Measurements from ENCODE around the gene RPS4Y2.

The RPS4Y2 gene

GRCh38 chrY:20755808-20756207 is at the start of gene RPS4Y2:
Gene RPS4Y2 (plus strand): TSS chrY:20756108. CDS start chrY:20756164, 56 bp downstream.
- no peak for DNase-seq (ENCODE audit: low read depth in 2 of 2)

GRCh38 chrY:20714391-20714790 is 41.5 kb upstream of the RPS4Y2 start:
- no peak for DNase-seq (ENCODE audit: low read depth in 2 of 2)

DNA sequence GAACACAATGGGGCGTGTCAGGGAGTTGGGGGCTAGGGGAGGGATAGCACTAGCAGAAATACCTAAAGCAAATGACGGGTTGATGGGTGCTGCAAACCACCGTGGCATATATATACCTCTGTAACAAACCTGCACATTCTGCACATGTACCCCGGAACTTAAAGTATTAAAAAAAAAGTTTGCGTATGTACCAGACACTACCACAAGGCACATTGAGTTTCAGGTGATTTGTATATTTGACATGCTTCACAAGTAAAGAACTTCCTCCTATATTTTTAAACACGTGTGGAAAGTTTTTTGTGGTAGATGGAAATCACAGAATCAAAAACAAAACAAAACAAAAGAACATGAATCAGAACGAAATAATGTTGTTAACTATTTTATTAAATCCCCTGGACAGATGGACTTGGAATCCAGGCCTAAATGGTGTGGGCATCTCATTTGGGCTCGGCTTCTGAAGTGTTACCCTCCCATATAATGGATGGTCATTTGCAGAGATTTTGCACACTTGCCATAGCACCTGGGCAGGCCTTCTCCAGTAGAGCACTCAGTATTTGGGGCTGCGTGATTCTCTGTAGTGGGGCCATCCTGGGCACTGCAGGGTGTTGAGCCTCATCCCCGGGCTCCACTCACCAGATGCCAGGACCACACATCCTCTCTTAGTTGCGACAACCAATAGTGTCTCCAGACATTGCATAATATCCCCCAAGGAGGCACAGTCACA is 29.6 kb upstream of the RPS4Y2 start:
- DNase-seq (ENCODE audit: low read depth in 2 of 2), result no peak

DNA sequence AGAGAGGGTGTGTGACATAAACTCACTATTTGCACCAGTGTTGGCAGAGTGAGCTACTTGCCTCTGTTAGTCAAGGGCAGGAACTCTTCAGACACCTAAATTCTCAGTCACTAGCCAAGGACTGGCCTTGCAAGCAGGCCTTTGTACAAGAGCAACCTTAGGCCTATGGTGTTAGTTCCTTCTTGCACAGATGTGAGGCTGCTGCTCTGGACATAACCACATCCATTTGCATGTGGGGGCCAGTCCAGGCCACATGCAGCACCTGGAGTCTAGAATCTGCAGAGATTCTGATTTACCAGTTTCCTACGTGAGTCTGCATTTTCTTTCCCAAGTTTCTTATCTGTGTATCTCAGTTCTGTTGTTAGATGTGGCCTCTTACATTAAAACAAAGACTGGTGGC is 20.7 kb upstream of the RPS4Y2 start:
- no peak for DNase-seq (ENCODE audit: low read depth in 2 of 2)

DNA sequence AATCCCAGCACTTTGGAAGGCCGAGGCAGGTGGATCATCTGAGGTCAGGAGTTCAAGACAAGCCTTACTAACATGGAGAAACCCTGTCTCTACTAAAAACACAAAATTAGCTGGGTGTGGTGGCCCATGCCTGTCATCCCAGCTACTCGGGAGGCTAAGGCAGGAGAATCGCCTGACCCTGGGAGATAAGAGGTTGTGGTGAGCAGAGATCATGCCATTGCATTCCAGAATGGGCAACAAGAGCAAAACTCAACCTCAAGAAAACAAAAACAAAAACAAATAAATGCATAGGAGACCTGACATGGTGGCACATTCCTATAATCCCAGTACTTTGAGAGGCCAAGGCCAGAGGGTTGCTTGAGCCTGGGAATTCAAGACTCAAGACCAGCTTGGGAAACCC is 16.1 kb upstream of the RPS4Y2 start:
- DNase-seq (ENCODE audit: low read depth in 2 of 2), result no peak

DNA sequence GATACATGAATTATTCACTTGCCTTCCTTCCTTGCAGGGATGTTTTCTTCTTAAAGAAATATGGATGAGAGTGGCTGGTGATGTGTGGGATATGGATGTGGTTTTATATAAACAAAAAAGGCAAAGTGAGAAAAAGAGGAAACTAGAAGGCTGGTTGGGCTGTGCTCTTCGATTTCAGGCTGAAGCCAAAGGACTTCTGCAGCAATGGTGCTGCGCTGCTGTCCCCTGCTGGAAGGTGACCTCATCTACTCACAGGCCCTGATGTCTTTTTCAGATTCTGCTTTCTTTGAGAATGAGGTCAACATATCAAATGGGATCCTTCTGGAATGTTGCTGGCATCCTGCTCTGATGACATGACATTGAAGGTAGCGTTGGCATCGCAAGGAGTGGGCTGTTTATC is 15.3 kb upstream of the RPS4Y2 start:
- DNase-seq (ENCODE audit: low read depth in 2 of 2), result no peak

DNA sequence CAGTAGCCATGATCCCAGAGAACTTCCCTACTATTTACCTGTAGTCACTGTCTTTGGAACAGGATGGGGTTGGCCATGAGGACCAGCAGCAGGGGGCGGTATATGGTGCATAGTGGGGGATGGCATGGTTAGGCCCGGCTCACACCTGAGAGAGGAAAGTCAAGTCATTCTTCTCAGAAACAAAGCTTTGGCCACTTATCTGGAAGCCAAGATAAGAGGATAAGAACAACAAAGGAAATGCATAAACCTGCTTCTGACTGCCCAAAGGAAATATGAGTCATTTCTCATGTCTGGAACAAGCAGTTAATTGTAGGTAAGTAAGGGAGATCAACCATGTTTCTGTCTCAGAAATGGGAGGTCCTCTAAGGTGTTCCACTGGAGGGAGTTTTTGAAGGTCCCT is 10.8 kb upstream of the RPS4Y2 start:
- no peak for DNase-seq (ENCODE audit: low read depth in 2 of 2)

DNA sequence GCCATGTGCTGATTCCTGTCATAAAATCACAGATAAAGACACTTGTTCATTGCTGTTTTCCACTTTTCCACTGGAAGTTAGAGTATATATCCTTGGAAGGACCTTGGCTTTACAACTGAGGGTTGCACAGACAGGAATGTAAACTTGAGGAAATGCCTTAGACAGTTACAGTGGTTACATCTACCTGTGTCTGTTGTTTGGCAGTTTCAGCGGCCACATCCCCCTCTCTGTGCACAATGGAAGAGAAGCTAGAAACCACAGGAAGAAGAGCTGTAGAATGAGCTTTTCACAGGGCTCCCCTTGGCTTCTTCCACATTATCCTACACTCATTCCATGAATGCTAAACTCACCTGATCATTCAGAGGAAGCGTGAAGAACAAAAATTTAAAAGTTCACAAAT is 9.0 kb upstream of the RPS4Y2 start:
- DNase-seq (ENCODE audit: low read depth in 2 of 2), result no peak

GRCh38 chrY:20763869-20764268 is 8.0 kb downstream of the RPS4Y2 start:
- no peak for DNase-seq (ENCODE audit: low read depth in 2 of 2)

DNA sequence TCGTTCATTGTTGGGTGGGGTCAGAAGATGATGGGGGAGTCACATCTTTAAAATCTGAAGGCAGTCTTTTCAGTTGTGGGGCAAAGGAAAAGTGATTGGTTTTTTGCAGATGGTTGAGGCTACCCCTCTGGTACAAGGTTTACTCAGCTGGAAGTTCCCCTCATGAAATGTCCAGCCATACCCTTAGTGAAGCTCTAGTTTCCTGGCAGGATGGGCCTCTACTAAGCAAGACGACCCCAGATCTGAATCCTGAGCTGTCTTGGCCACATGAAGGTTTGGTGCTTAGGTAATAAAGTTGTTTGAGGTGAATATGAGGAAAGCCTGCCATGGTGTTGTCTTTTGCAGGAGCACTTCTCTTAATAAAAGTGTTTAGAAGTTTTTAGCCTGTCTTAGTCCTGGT is 9.2 kb downstream of the RPS4Y2 start:
- no peak for DNase-seq (ENCODE audit: low read depth in 2 of 2)

DNA sequence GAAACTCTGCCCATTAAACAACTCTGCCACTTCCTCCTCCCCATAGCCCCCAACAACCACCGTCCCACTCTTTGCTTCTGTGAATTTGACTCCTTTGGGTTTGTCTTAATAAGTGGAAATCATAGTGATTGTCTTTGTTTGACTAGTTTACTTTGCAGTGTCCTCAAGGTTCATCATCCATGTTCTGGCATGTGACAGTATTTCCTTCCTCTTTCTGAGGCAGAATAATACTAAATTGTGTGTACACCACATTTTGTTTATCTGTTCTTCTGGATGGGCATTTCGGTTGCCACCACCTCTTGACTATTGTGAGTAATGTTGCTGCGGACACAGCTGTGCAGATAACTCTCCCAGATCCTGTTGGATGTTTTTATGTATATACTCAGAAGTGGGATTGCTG is 14.8 kb downstream of the RPS4Y2 start:
- no peak for DNase-seq (ENCODE audit: low read depth in 2 of 2)

DNA sequence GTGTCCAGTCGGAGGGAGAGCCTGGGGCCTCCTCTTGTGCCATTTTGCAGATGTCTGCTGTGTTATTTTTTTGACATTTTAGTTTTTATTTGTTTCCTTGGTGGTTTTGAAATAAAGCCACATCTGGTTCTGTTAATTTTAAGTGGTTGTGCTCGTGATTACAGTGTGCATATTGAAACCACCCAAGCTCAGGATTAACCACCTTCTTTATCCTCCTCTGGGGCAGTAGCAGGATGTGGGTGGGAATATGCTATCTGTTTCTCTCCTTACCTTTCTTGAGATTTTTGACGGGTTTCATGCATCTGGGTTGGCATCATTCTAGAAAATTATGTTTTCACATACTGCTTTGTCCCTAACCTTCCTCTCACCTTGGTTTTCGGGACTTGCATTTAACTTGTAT is 20.2 kb downstream of the RPS4Y2 start:
- no peak for DNase-seq (ENCODE audit: low read depth in 2 of 2)

DNA sequence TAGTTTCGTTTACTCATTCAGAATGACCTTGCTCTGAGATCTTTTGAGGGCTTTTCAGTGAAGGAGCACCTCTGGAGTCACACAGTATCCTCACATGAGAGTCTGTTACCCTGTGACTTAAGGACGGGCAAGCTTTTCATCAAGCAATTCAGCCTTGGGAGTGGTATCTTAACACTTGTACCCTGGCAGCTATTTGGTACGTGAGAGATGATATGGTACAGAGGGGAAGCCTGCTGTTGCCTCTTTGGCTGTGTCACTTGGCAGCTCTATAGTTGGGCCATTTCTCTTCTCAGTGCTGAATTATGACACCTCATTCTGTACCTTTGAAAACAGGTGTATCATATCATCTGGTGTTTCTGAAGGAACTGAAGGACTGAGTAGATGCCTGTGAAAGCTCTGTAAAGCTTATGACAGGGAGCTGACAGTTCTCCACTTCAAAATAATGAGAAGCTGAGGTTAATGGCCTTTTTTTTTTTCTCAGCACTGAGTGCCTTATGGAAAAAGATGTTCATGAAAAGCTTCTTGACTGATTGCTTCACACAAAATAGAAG is 24.3 kb downstream of the RPS4Y2 start:
- DNase-seq (ENCODE audit: low read depth in 2 of 2), result no peak

DNA sequence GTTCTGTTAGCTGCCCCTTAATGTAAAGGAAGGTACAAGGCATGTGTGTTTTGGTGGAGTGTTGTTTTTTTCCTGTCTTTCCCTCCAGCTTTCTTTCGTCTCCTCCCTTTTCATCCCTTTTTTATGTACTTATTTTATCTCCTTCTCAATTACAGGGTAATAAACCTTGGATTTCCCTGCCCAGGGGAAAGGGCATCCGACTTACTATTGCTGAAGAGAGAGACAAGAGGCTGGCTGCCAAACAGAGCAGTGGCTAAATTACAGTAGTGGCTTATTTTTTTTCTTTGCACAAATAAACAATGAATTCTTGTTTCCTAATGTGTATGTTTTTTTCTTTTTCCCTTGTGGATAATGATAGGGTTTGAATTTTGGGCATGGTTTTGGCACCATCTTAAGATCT is 24.9 kb downstream of the RPS4Y2 start:
- no peak for DNase-seq (ENCODE audit: low read depth in 2 of 2)

DNA sequence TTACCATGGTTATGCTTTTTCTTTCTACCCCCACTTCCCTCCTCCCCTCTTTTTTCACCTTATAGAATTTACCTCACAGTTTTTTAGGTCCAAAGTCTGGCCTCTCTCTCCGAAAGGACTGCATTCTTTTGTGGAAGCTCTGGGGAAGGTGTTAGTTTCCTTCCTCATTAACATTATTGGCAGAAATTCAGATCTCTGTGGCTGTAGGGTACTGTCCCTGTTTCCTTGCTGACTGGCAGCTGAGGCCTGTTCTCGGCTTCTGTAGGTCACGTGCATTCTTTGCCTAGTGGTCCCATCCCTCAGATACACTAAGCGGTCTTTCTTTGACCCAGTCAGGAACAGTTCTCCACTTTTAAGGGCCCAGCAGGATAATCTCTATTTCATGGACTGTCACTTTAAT is 25.5 kb downstream of the RPS4Y2 start:
- no peak for DNase-seq (ENCODE audit: low read depth in 2 of 2)

GRCh38 chrY:20784965-20785364 is 29.1 kb downstream of the RPS4Y2 start:
- DNase-seq (ENCODE audit: low read depth in 2 of 2), result no peak

DNA sequence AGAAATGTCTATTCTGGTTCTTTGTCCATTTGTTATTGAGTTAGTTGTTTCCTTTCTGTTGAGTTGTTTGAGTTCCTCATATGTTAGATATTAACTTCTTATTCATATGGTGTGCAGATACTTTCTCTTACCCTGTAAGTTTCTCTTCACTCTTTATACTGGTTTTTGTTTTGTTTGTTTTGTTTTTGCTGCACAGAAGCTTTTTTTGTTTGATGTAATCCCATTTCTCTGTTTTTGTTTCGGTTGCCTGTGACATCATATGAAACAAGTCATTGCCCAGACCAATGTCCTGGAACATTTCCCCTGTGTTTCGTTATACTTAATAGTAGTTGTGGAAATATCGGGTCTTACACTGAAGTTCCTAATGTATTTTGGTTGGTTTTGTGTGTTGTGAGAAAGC is 31.2 kb downstream of the RPS4Y2 start:
- DNase-seq (ENCODE audit: low read depth in 2 of 2), result no peak

DNA sequence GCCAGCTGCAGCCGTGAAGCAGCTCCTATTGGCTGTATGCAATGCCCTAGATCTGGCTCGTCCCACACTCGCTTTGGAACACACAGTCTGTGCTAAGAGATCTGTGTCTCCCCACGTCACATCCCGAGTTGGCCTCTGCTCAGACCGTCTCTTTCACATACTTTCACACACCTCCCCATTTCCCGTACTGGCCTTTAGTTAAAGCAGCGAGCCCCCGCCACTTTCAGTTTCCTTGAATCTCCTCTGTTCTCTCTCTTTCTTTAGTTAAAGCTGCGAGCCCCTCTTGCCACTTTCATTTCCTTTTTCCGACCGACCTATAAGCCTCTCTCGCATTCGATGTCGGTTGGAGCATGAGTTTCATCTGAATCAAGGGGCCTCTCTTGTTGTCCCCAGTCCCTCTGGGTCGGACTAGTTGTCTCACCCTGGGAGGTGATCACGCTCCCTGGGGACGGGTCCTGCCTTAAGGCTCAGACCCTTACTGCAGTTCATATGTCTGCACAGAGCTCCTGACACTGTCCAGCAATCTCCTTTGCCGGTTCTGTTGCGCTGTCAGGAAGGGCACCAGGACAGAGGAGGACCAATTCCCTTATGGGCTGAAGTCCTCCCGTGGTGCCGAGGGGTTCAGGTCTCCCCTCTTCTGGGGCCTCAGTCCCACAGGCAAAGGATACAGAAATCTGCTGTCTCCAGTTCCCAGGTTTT is 42.6 kb downstream of the RPS4Y2 start:
- no peak for DNase-seq (ENCODE audit: low read depth in 2 of 2)

- no peak for DNase-seq (ENCODE audit: low read depth in 2 of 2)
These were observed 46.8 kb downstream of the RPS4Y2 start for GRCh38 chrY:20802659-20803058.

GRCh38 chrY:20806243-20806642 is 50.3 kb downstream of the RPS4Y2 start:
- DNase-seq (ENCODE audit: low read depth in 2 of 2), result no peak

DNA sequence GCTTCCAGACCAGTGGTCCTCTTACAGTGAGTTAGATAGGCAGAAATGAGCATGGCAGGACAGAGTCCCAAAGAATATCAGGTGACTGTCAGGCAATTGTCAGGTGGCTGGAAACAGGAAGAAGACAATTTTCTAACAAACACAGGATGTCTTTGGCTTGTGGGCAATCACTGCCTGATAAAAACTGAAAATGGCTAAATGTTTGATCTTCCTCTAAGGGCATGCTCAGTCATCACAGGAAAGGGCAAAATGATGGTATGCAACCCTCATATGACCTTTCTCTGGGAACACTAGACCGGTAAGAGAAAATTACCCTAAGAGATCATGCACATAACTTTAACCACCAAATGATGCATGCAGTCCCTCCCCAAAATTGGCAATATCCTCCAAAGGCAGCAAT is 57.6 kb downstream of the RPS4Y2 start:
- no peak for DNase-seq (ENCODE audit: low read depth in 2 of 2)

- no peak for DNase-seq (ENCODE audit: low read depth in 2 of 2)
These were observed 58.9 kb downstream of the RPS4Y2 start for GRCh38 chrY:20814794-20815193.

DNA sequence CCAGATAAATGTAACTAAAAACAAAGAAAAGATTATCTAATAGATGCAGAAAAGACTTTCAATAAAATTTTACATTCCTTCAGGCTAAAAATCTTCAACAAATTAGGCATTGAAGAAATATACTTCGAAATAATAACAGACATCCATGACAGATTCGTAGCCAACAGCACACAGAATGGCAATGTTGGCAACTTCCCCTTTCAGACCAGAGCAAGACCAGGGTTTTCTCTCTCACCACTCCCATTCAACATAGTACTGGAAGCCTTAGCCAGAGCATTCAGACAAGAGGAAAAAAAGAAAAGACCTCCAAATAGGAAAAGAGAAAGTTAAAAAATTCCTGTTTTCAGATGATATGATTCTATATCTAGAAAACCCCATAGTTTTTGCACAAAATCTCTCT is 61.2 kb downstream of the RPS4Y2 start:
- no peak for DNase-seq (ENCODE audit: low read depth in 2 of 2)
